ENCODE results near the gene ADAD2.

The ADAD2 gene

GRCh38 chr16:84246679-84247077 lies 55.7 kb downstream of the ADAD2 start:
- no peak for DNase-seq (ENCODE audit: low spot score)

All from ecto neural progenitor cell (in vitro differentiated cells).